Measurements from ENCODE around the gene ZNF75A. TPM values are rescaled to one million over a fixed set of nuclear protein-coding genes. Genes with fewer than 3 reads are reported as not detected.
"Not testable (repeated sequence)": the region's sequence is repeated elsewhere in the genome, so short reads cannot be mapped to it uniquely, and the experiment has no call there.

The ZNF75A gene
- total and polyA plus RNA-seq, 3 experiments from 2014 or later = 22.7 to 42.0 (median 37.9) TPM

DNA sequence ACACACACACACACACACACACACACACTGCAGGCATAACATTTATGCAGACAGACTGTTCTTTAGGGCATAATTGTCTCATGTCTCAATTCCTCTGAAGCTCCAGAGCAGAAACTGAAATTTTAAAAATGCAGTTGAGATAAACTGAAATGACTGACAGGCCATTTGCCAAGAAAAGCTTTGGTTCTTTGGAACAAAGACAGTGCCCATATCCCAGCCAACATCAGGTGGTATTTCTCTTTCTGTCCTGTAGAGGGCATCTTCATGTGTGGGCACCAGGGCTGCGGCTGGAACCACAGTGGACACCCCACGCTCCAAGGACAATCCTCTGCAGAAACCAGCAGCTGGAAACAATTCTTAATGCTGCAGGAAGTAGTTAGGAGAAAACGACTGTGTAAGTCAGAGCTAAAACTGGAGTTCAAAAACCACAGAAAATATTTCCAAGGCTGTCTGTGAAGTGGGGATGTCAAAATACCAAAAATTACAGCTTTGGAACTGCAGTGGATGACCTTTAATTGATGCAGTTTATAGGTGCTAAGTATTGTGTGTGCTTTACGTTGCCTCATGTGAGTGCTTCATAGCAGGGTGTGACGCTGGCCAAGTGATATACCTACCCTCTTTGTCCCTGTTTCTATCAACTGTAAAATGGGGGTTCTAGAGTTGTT, 38.3 kb upstream of the ZNF75A start:
- H3K27me3 Mint-ChIP-seq = no peaks in the 10 kb centered on the region

DNA sequence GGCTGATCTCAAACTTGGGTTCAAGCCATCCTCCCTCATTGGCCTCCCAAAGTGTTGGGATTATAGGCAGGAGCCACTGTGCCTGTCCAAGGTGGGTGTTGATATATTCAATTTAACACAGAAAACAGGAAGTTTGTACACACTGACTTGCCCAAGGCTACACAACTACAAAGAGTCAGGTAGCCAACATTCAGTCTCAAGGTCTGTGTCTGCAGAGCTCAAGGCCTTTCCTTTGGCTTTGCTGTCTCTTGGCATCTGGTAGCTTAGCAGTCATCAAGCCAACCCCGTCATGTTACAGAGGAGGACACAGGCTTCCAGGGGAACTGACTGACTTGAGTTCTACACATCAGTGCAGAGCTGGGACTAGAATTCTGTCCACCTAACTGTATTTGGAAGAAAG, 37.0 kb upstream of the ZNF75A start:
- Mint-ChIP-seq H3K4me1 (peaks cover 20 to 39% (median 23%) of the 10 kb centered on the region in 3 donors), H3K9me3 (peaks cover 0 to 6% (median 0%) of the 10 kb centered on the region in 5 donors), H3K27ac (no peak overlapping the region), H3K36me3 (peaks cover 12 to 43% (median 13%) of the 10 kb centered on the region in 3 donors), H3K27me3 (no peaks in the 10 kb centered on the region), H3K4me3 (no peak overlapping the region)
- CTCF ChIA-PET = interaction anchor here (1.8 to 2.4 kb wide), 3 partner anchors 8 to 189 kb away, joined by 7 to 8 read pairs (median 7); no protein-coding TSS in a partner anchor
- H3K9me3 ChIP-seq (ENCODE audit: low read length) = no peaks in the 10 kb centered on the region
- H3K36me3 ChIP-seq (ENCODE audit: insufficient read depth, low read length) = no peaks in the 10 kb centered on the region
- POLR2A ChIA-PET = no interaction called here
- peaks cover 13% of the 10 kb centered on the region for H3K4me1 ChIP-seq (ENCODE audit: insufficient read depth, low read length)
- no peak for DNase-seq
- no peaks in the 10 kb centered on the region for H3K27me3 ChIP-seq (ENCODE audit: insufficient read depth, low read length, poor library complexity, severe bottlenecking)
- H3K4me3 ChIP-seq (ENCODE audit: low read length) = no peak overlapping the region
- H3K27ac ChIP-seq (ENCODE audit: low read depth, low read length) = no peak overlapping the region

More for the DNA sequence above, 38.3 kb upstream of the ZNF75A start:
- H3K27ac ChIP-seq (ENCODE audit: low read depth, low read length) = no peak overlapping the region
- ChIA-PET POLR2A (interaction anchor here (0.6 to 1.2 kb wide), 4 partner anchors 14 to 1006 kb away, joined by 3 to 4 read pairs (median 4); partner anchors contain the start of genes TFAP4, TIGD7 and ZNF75A), CTCF (interaction anchor here (0.6 to 2.4 kb wide), 16 partner anchors 9 to 383 kb away, joined by 3 to 10 read pairs (median 4); partner anchors contain the start of genes CLUAP1, NAA60 and ZNF597)
- H3K4me1 ChIP-seq (ENCODE audit: insufficient read depth, low read length) = peaks cover 23% of the 10 kb centered on the region
- H3K27ac Mint-ChIP-seq = peak overlapping the region in 3 of 8 donors; percentile 44 to 68 (median 60)
- H3K36me3 ChIP-seq (ENCODE audit: insufficient read depth, low read length) = no peaks in the 10 kb centered on the region
- H3K9me3 ChIP-seq (ENCODE audit: low read length) = no peaks in the 10 kb centered on the region
- H3K9me3 Mint-ChIP-seq = peaks cover 0 to 6% (median 0%) of the 10 kb centered on the region in 5 donors
- H3K4me3 Mint-ChIP-seq = peak overlapping the region in 2 of 7 donors; percentile 41 to 58
- no peak overlapping the region for H3K4me3 ChIP-seq (ENCODE audit: low read length)
- H3K27me3 ChIP-seq (ENCODE audit: insufficient read depth, low read length, poor library complexity, severe bottlenecking) = no peaks in the 10 kb centered on the region
- DNase-seq = peak in 1 of 5 donors; percentile 12
- peaks cover 29 to 50% (median 36%) of the 10 kb centered on the region in 3 donors for H3K4me1 Mint-ChIP-seq
- peaks cover 12 to 43% (median 13%) of the 10 kb centered on the region in 3 donors for H3K36me3 Mint-ChIP-seq

DNA sequence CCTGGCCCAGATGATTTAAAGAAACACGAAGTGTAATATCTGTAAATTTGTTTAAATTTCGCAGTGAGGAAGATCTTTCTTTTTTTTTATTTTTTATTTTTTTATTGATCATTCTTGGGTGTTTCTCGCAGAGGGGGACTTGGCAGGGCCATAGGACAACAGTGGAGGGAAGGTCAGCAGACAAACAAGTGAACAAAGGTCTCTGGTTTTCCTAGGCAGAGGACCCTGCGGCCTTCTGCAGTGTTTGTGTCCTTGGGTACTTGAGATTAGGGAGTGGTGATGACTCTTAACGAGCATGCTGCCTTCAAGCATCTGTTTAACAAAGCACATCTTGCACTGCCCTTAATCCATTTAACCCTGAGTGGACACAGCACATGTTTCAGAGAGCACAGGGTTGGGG, 34.6 kb upstream of the ZNF75A start:
- H3K27ac Mint-ChIP-seq; CTCF ChIA-PET; H3K27ac ChIP-seq (ENCODE audit: low read depth, low read length); POLR2A ChIA-PET; H3K27me3 Mint-ChIP-seq; H3K4me3 ChIP-seq (ENCODE audit: low read length); H3K27me3 ChIP-seq (ENCODE audit: insufficient read depth, low read length, poor library complexity, severe bottlenecking); H3K4me1 ChIP-seq (ENCODE audit: insufficient read depth, low read length); H3K4me3 Mint-ChIP-seq; H3K36me3 ChIP-seq (ENCODE audit: insufficient read depth, low read length); H3K9me3 ChIP-seq (ENCODE audit: low read length); H3K9me3 Mint-ChIP-seq; DNase-seq: not testable (repeated sequence)
- peaks cover 12 to 28% (median 13%) of the 10 kb centered on the region in 3 donors for H3K36me3 Mint-ChIP-seq
- H3K4me1 Mint-ChIP-seq = peaks cover 7 to 21% (median 9%) of the 10 kb centered on the region in 3 donors

DNA sequence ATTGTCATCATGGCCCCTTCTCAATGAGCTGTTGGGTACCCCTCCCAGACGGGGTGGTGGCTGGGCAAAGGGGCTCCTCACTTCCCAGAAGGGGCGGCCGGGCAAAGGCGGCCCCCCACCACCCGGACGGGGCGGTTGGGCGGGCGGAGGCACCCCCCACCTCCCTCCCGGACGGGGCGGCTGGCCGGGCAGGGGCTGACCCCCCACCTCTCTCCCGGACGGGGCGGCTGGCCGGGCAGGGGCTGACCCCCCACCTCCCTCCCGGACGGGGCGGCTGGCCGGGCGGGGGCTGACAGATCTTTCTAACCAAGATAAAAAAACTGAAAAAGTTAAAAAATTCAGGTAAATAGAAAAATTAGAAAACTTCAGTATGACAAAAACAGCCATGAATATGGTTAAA, 34.0 kb upstream of the ZNF75A start:
- H3K27ac ChIP-seq (ENCODE audit: low read depth, low read length); H3K9me3 ChIP-seq (ENCODE audit: low read length); H3K4me3 Mint-ChIP-seq; H3K36me3 ChIP-seq (ENCODE audit: insufficient read depth, low read length); POLR2A ChIA-PET; CTCF ChIA-PET; H3K27me3 ChIP-seq (ENCODE audit: insufficient read depth, low read length, poor library complexity, severe bottlenecking); H3K27me3 Mint-ChIP-seq; H3K4me1 ChIP-seq (ENCODE audit: insufficient read depth, low read length); H3K4me3 ChIP-seq (ENCODE audit: low read length); DNase-seq; H3K27ac Mint-ChIP-seq; H3K9me3 Mint-ChIP-seq: not testable (repeated sequence)
- Mint-ChIP-seq H3K36me3 (peaks cover 12 to 27% (median 13%) of the 10 kb centered on the region in 3 donors), H3K4me1 (peaks cover 6 to 19% (median 9%) of the 10 kb centered on the region in 3 donors)

DNA sequence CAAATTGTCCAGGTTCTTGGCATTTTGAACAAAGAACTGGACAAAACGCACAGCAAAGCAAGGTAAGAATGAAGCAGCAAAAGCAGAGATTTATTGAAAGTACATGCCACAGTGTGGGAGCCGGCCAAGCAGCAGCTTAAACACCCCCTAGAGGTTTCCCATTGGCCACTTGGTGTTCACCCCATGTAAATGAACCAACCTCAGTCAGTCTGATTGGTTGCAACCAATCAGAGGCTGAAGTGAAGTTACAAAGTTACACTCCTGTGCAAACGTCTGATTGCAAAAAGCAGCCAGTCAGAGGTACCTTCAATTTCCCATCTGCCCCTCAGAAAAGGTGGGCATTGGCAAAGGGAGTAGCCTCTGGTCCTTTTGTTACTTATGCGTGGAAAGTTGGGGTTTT, 30.8 kb upstream of the ZNF75A start:
- Histone ChIP-seq H3K36me3 (ENCODE audit: insufficient read depth, low read length) (no peaks in the 10 kb centered on the region), H3K27me3 (ENCODE audit: insufficient read depth, low read length, poor library complexity, severe bottlenecking) (no peaks in the 10 kb centered on the region), H3K4me1 (ENCODE audit: insufficient read depth, low read length) (no peaks in the 10 kb centered on the region), H3K9me3 (ENCODE audit: low read length) (no peaks in the 10 kb centered on the region), H3K4me3 (ENCODE audit: low read length) (no peak overlapping the region), H3K27ac (ENCODE audit: low read depth, low read length) (no peak overlapping the region)
- ChIA-PET CTCF (no interaction called here), POLR2A (no interaction called here)
- Mint-ChIP-seq H3K4me1 (no peaks in the 10 kb centered on the region), H3K9me3 (peaks cover 0 to 6% (median 0%) of the 10 kb centered on the region in 5 donors), H3K36me3 (peaks cover 0 to under 1% (median 0%) of the 10 kb centered on the region in 3 donors), H3K27ac (no peak overlapping the region), H3K27me3 (peaks cover 0 to 4% of the 10 kb centered on the region in 2 donors), H3K4me3 (no peak overlapping the region)
- no peak for DNase-seq

DNA sequence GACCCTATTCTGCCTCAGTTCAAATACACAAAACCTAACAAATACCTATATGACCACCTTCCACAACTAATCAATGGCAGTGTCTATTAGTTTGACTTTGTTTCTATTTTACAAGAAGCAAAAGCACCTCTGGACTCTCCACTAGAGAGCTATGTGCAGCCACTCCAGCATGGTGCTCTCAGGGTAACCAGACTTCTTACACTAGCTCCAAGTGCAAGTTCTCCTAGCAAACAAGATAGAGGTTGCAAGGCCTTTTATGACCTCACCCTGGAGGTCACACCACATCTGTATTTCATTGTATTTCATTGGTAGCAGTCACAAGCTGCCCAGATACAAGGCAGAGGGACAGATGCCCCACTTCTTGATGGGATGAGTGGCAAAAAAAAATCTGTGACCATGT, 30.4 kb upstream of the ZNF75A start:
- Histone ChIP-seq H3K36me3 (ENCODE audit: insufficient read depth, low read length) (no peaks in the 10 kb centered on the region), H3K27me3 (ENCODE audit: insufficient read depth, low read length, poor library complexity, severe bottlenecking) (no peaks in the 10 kb centered on the region), H3K9me3 (ENCODE audit: low read length) (no peaks in the 10 kb centered on the region), H3K4me3 (ENCODE audit: low read length) (no peak overlapping the region), H3K27ac (ENCODE audit: low read depth, low read length) (no peak overlapping the region), H3K4me1 (ENCODE audit: insufficient read depth, low read length) (no peaks in the 10 kb centered on the region)
- no peak for DNase-seq
- H3K36me3 Mint-ChIP-seq = no peaks in the 10 kb centered on the region
- H3K27ac Mint-ChIP-seq = peak overlapping the region in 1 of 8 donors; percentile 36
- H3K4me1 Mint-ChIP-seq = no peaks in the 10 kb centered on the region
- POLR2A ChIA-PET = no interaction called here
- CTCF ChIA-PET = no interaction called here
- peaks cover 0 to 4% of the 10 kb centered on the region in 2 donors for H3K27me3 Mint-ChIP-seq
- H3K9me3 Mint-ChIP-seq = peaks cover 0 to 5% (median 0%) of the 10 kb centered on the region in 5 donors
- H3K4me3 Mint-ChIP-seq = no peak overlapping the region

DNA sequence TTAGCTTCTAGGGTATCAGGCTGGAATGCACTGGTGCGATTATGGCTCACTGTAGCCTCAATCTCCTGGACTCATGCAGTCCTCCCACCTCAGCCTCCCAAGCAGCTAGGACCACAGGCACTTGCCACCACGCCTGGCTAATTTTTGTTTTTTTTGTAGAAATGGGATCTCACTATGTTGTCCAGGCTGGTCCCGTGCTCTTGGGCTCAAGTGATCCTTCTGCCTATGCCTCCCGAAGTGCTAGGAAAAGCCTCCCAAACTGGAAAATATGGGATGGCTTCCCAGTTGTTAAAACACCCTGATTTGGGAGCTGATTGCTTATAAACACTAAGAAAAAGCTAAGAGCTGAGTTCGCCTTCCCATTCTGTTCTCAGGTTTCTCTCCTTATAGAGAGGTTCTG, 28.6 kb upstream of the ZNF75A start:
- ChIA-PET POLR2A (interaction anchor here (0.5 kb wide), 1 partner anchor 162 kb away, joined by 3 read pairs; no protein-coding TSS in a partner anchor), CTCF (interaction anchor here (1.4 kb wide), 1 partner anchor 9 kb away, joined by 8 read pairs; no protein-coding TSS in a partner anchor)
- H3K9me3 Mint-ChIP-seq = peaks cover 0 to 3% (median 0%) of the 10 kb centered on the region in 5 donors
- no peaks in the 10 kb centered on the region for H3K36me3 Mint-ChIP-seq
- peaks cover 0 to 4% (median 0%) of the 10 kb centered on the region in 3 donors for H3K4me1 Mint-ChIP-seq
- Histone ChIP-seq H3K36me3 (ENCODE audit: insufficient read depth, low read length) (no peaks in the 10 kb centered on the region), H3K4me1 (ENCODE audit: insufficient read depth, low read length) (no peaks in the 10 kb centered on the region), H3K27ac (ENCODE audit: low read depth, low read length) (no peak overlapping the region), H3K4me3 (ENCODE audit: low read length) (no peak overlapping the region), H3K9me3 (ENCODE audit: low read length) (no peaks in the 10 kb centered on the region), H3K27me3 (ENCODE audit: insufficient read depth, low read length, poor library complexity, severe bottlenecking) (no peaks in the 10 kb centered on the region)
- H3K27me3 Mint-ChIP-seq = peaks cover 0 to 4% of the 10 kb centered on the region in 2 donors
- H3K4me3 Mint-ChIP-seq = no peak overlapping the region
- DNase-seq = no peak
- H3K27ac Mint-ChIP-seq = no peak overlapping the region

DNA sequence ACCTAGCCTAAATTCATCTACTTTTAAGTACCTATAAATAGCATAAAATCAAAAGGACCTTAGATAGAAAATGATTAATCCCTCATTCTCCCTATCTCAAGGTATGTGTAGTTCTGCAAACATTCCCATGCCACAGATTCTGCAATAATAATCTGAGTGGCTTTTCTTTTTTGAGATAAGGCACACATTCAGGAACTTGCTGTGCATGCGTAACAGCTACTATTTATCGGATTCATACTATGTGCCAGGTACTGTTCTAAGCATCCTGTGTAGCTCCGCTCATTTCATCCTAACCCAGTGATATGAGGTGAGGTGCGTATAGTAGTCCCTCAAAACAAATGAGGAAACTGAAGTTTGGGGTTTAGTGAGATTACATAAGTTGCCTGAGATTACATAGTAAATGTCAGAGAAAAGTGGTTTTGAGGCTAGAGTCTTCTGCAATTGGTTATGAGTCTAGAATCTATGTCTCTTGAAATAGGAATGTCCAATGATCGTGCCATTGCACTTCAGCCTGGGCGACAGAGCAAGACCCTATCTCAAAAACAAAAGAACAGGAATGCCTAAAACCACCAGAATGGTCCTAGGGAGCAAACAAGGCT, 24.0 kb upstream of the ZNF75A start:
- Histone ChIP-seq H3K4me1 (ENCODE audit: insufficient read depth, low read length) (peaks cover 25% of the 10 kb centered on the region), H3K27me3 (ENCODE audit: insufficient read depth, low read length, poor library complexity, severe bottlenecking) (no peaks in the 10 kb centered on the region), H3K9me3 (ENCODE audit: low read length) (peaks cover 4% of the 10 kb centered on the region), H3K27ac (ENCODE audit: low read depth, low read length) (no peak overlapping the region), H3K4me3 (ENCODE audit: low read length) (no peak overlapping the region), H3K36me3 (ENCODE audit: insufficient read depth, low read length) (peaks cover 15% of the 10 kb centered on the region)
- H3K27me3 Mint-ChIP-seq = peaks cover 0 to 4% of the 10 kb centered on the region in 2 donors
- peaks cover 9 to 34% (median 23%) of the 10 kb centered on the region in 3 donors for H3K36me3 Mint-ChIP-seq
- POLR2A ChIA-PET = interaction anchor here (1.4 kb wide), 1 partner anchor 15 kb away, joined by 4 read pairs; no protein-coding TSS in a partner anchor
- H3K4me3 Mint-ChIP-seq = peak overlapping the region in 6 of 7 donors; percentile 39 to 96 (median 49)
- peaks cover 31 to 42% (median 37%) of the 10 kb centered on the region in 3 donors for H3K4me1 Mint-ChIP-seq
- H3K9me3 Mint-ChIP-seq = peaks cover 0 to 13% (median under 1%) of the 10 kb centered on the region in 5 donors
- CTCF ChIA-PET = interaction anchor here (1.6 kb wide), 1 partner anchor 14 kb away, joined by 7 read pairs; no protein-coding TSS in a partner anchor
- H3K27ac Mint-ChIP-seq = peak overlapping the region in 1 of 8 donors; percentile 82
- DNase-seq = no peak

Measured in CD8-positive, alpha-beta memory T cell (primary cell).